B cell (primary cell): ENCODE measurements around the gene CRELD2. TPM values are rescaled to one million over a fixed set of nuclear protein-coding genes. Genes with fewer than 3 reads are reported as not detected.

ENCODE experiments used
- ATAC-seq: fragments of 200-7000 bp; cut with Tn5 transposase; one replicate; pipeline ENCODE4 v1.10.0; 2021; ENCODE audit warnings: low read depth, mild to moderate bottlenecking, moderate number of reproducible peaks, moderate library complexity
- CTCF ChIA-PET: fragments of 350-600 bp; sonication (Branson Sonifier 250); formaldehyde crosslinking; loops from one replicate; lab custom pipeline; 2021; ENCODE audit warnings: antibody characterized with exemption, inconsistent platforms; lab: Charles Lee
- POLR2A ChIA-PET: fragments of 350-600 bp; sonication (Branson Sonifier 250); formaldehyde crosslinking; loops from one replicate; lab custom pipeline; 2021; ENCODE audit warnings: antibody characterized with exemption; lab: Charles Lee
- DNase-seq: peaks from one replicate; pipeline ENCODE4 v3.0.0; 2013
- H2AFZ ChIP-seq: 2 replicates; pipeline ENCODE4 v1.6.1; 2012; ENCODE audit warnings: mild to moderate bottlenecking, low read depth, low read length; ENCODE audit not compliant: insufficient read depth, poor library complexity, severe bottlenecking
- H3K27ac ChIP-seq, 2 donors: 1 replicate in 1 of 2; 2 replicates in 1 of 2; pipeline ENCODE4 v1.5.1; 2012 to 2013; ENCODE audit warnings: low read length in 2 of 2, mild to moderate bottlenecking in 2 of 2, moderate library complexity in 1 of 2
- H3K27me3 ChIP-seq, 4 experiments: fragments of 200-600 bp in 1 of 4; sonication (generic) in 1 of 4; replicated peaks in 1 of 4; 1 replicate in 2 of 4; 2 replicates in 2 of 4; pipeline versions ENCODE4 v1.6.1 to v1.7.0; 2013 to 2016; ENCODE audit warnings: low read length in 3 of 4, mild to moderate bottlenecking in 2 of 4, mixed read lengths in 1 of 4, moderate library complexity in 1 of 4; ENCODE audit not compliant: insufficient read depth in 4 of 4, control insufficient read depth in 3 of 4; ENCODE audit errors: control extremely low read depth in 1 of 4
- H3K36me3 ChIP-seq, 2 experiments: replicated peaks in 1 of 2; 1 replicate in 1 of 2; 2 replicates in 1 of 2; pipeline versions ENCODE4 v1.6.1 to v1.7.1; 2013; ENCODE audit warnings: low read length in 1 of 2; ENCODE audit not compliant: insufficient read depth in 2 of 2, control insufficient read depth in 1 of 2; ENCODE audit errors: control extremely low read depth in 1 of 2, extremely low read depth in 1 of 2
- H3K4me1 ChIP-seq, 2 donors: fragments of 200-600 bp in 1 of 2; sonication (generic) in 1 of 2; 1 replicate in 1 of 2; 2 replicates in 1 of 2; pipeline versions ENCODE4 v1.5.1 to v1.6.1; 2013 to 2017; ENCODE audit warnings: low read length in 2 of 2; ENCODE audit not compliant: control insufficient read depth in 2 of 2, insufficient read depth in 2 of 2
- H3K4me2 ChIP-seq: replicated peaks from 2 replicates; pipeline ENCODE3; 2012; ENCODE audit warnings: mild to moderate bottlenecking, low read depth, low read length; ENCODE audit not compliant: poor library complexity, severe bottlenecking
- H3K4me3 ChIP-seq, 5 experiments: fragments of 200-600 bp in 1 of 5; sonication (generic) in 1 of 5; 1 replicate in 3 of 5; 2 replicates in 2 of 5; pipeline versions ENCODE4 v1.5.1 to v1.7.0; 2011 to 2016; ENCODE audit warnings: low read length in 4 of 5, mild to moderate bottlenecking in 4 of 5, low read depth in 2 of 5, control low read depth in 1 of 5, moderate library complexity in 1 of 5; ENCODE audit not compliant: insufficient read depth in 1 of 5; ENCODE audit errors: control extremely low read depth in 1 of 5, extremely low read depth in 1 of 5
- H3K79me2 ChIP-seq: fragments of 200-600 bp; sonication (generic); one replicate; pipeline ENCODE4 v1.6.0; 2016; ENCODE audit warnings: low read length; ENCODE audit not compliant: control insufficient read depth, insufficient read depth
- H3K9ac ChIP-seq: fragments of 200-600 bp; sonication (generic); 2 replicates; pipeline ENCODE4 v1.6.1; 2017; ENCODE audit warnings: mild to moderate bottlenecking, low read length, moderate library complexity
- H3K9me3 ChIP-seq, 3 donors: one replicate each; pipeline versions ENCODE4 v1.6.1 to v1.7.1; 2013; ENCODE audit warnings: low read length in 2 of 3; ENCODE audit not compliant: control insufficient read depth in 2 of 3, insufficient read depth in 1 of 3; ENCODE audit errors: control extremely low read depth in 1 of 3
- H4K20me1 ChIP-seq: 2 replicates; pipeline ENCODE4 v1.6.0; 2012; ENCODE audit warnings: mild to moderate bottlenecking, low read length; ENCODE audit not compliant: insufficient read depth, control insufficient read depth, poor library complexity, severe bottlenecking
- H3K27ac Mint-ChIP-seq: one replicate; pipeline ENCODE4 v1.8.0; 2021; ENCODE audit warnings: mixed read lengths
- H3K27me3 Mint-ChIP-seq: one replicate; pipeline ENCODE4 v1.8.0; 2021; ENCODE audit warnings: mixed read lengths
- H3K4me1 Mint-ChIP-seq: one replicate; pipeline ENCODE4 v1.8.0; 2021; ENCODE audit warnings: mixed read lengths
- H3K4me3 Mint-ChIP-seq: one replicate; pipeline ENCODE4 v1.8.0; 2021; ENCODE audit warnings: mixed read lengths
- H3K9me3 Mint-ChIP-seq: one replicate; pipeline ENCODE4 v1.8.0; 2022; ENCODE audit warnings: mixed read lengths; ENCODE audit not compliant: insufficient read depth
- CTCF ChIP-seq: fragments of 200-600 bp; IDR thresholded peaks from one replicate; pipeline ENCODE4 v1.8.0; 2022; ENCODE audit warnings: antibody characterized with exemption, mild to moderate bottlenecking
- EZH2 ChIP-seq: IDR thresholded peaks from 2 replicates; pipeline ENCODE4 v1.6.1; 2012; ENCODE audit warnings: borderline replicate concordance, low read depth, mild to moderate bottlenecking, moderate library complexity, low read length; ENCODE audit not compliant: insufficient read depth, poor library complexity, severe bottlenecking
- WGBS: methylation state at CpG from one replicate; pipeline ENCODE4 v1.1.5; 2013; ENCODE audit warnings: missing lambda C conversion rate; ENCODE audit not compliant: insufficient coverage; 5-methylcytosine and 5-hydroxymethylcytosine counted together
- intact Hi-C: fragments of 100-400 bp; cut with micrococcal nuclease; formaldehyde crosslinking; loops from one replicate; pipeline ENCODE4 v1.10.0; 2022
- polyA plus RNA-seq: library from polyadenylated mRNA; depleted of rRNA; stranded (reverse); fragments of >200 nt; gene quantifications from 2 replicates; pipeline ENCODE4 v1.2.3, GENCODE V29; 2012
- total RNA-seq, 2 donors: library from RNA; stranded (reverse); fragments of 120-200 nt in 1 of 2; gene quantifications; 1 replicate in 1 of 2; 2 replicates in 1 of 2; pipeline versions ENCODE4 v1.2.3 to v1.2.4, GENCODE V29; 2013 to 2022

CRELD2 gene
- total and polyA plus RNA-seq, 2 donors (not counting 1 experiment from before 2014, with no cell fraction given), result 35.9 to 41.9 TPM

GRCh38 chr22:49947296-49947622 lies 28.8 kb downstream of the CRELD2 start:
- H3K36me3 ChIP-seq, result no peaks in the 10 kb centered on the region
- no peak overlapping the region for H3K4me2 ChIP-seq
- H3K4me3 ChIP-seq, result no peak overlapping the region
- ChIA-PET CTCF (interaction anchor here (1.2 to 1.6 kb wide), 3 partner anchors 11 to 83 kb away, joined by 4 to 5 read pairs (median 5); no protein-coding TSS in a partner anchor), POLR2A (interaction anchor here (1.2 to 2.3 kb wide), 2 partner anchors 11 to 16 kb away, joined by 5 to 22 read pairs; no protein-coding TSS in a partner anchor)
- 91% methylated on average over 6 of the region's 6 CpGs for WGBS
- H3K27ac Mint-ChIP-seq, result no peak overlapping the region
- H3K79me2 ChIP-seq, result no peaks in the 10 kb centered on the region
- H3K27ac ChIP-seq, result no peak overlapping the region
- no peak overlapping the region for H3K9ac ChIP-seq
- no peaks in the 10 kb centered on the region for H4K20me1 ChIP-seq
- no peak for DNase-seq
- no peaks in the 10 kb centered on the region for H3K9me3 Mint-ChIP-seq
- ATAC-seq, result no peak
- H3K4me3 Mint-ChIP-seq, result no peak overlapping the region
- H3K9me3 ChIP-seq, result peaks cover 0 to 18% (median 3%) of the 10 kb centered on the region in 3 donors
- no peaks in the 10 kb centered on the region for H3K27me3 ChIP-seq
- H2AFZ ChIP-seq, result no peak overlapping the region
- intact Hi-C loops, result no loop called here
- no peaks in the 10 kb centered on the region for H3K27me3 Mint-ChIP-seq
- H3K4me1 ChIP-seq, result peaks cover 11 to 29% of the 10 kb centered on the region in 2 donors
- TF ChIP-seq CTCF, result no peak
- no peak for TF ChIP-seq EZH2
- H3K4me1 Mint-ChIP-seq, result peaks cover 9% of the 10 kb centered on the region

GRCh38 chr22:49948116-49948957 lies 29.9 kb downstream of the CRELD2 start:
- WGBS, result 88% methylated on average over 19 of the region's 23 CpGs
- no peak overlapping the region for H3K4me3 ChIP-seq
- no peak overlapping the region for H3K27ac ChIP-seq
- no peak overlapping the region for H3K27ac Mint-ChIP-seq
- DNase-seq, result no peak
- no peak overlapping the region for H3K9ac ChIP-seq
- no peaks in the 10 kb centered on the region for H3K27me3 Mint-ChIP-seq
- CTCF ChIA-PET, result no interaction called here
- H3K4me1 Mint-ChIP-seq, result peaks cover 9% of the 10 kb centered on the region
- H3K36me3 ChIP-seq, result no peaks in the 10 kb centered on the region
- peaks cover 0 to 18% (median 3%) of the 10 kb centered on the region in 3 donors for H3K9me3 ChIP-seq
- H4K20me1 ChIP-seq, result no peaks in the 10 kb centered on the region
- no peaks in the 10 kb centered on the region for H3K27me3 ChIP-seq
- no peak for TF ChIP-seq EZH2
- no peak for ATAC-seq
- intact Hi-C loops, result no loop called here
- no peaks in the 10 kb centered on the region for H3K79me2 ChIP-seq
- no peak overlapping the region for H2AFZ ChIP-seq
- no peak overlapping the region for H3K4me3 Mint-ChIP-seq
- POLR2A ChIA-PET, result interaction anchor here (1.1 to 2.3 kb wide), 2 partner anchors 9 to 12 kb away, joined by 5 to 22 read pairs; no protein-coding TSS in a partner anchor
- no peaks in the 10 kb centered on the region for H3K9me3 Mint-ChIP-seq
- H3K4me2 ChIP-seq, result no peak overlapping the region
- peaks cover 11 to 29% of the 10 kb centered on the region in 2 donors for H3K4me1 ChIP-seq
